Endothelial cell of umbilical vein (primary cell): ENCODE measurements around the gene MYLK2. TPM values are rescaled to one million over a fixed set of nuclear protein-coding genes. Genes with fewer than 3 reads are reported as not detected.

Source experiments
- BruUV-seq: library from RNA; stranded (reverse); fragments of 400-500 nt; replicated peaks from 2 replicates; lab custom pipeline; 2021; lab: Mats Ljungman, UMichigan
- CTCF ChIA-PET: fragments of 300-600, 350-600 bp; sonication (Branson Sonifier 250); formaldehyde crosslinking; loops from one replicate; lab custom pipeline; 2021; ENCODE audit warnings: antibody characterized with exemption, inconsistent platforms; lab: Charles Lee
- POLR2A ChIA-PET: fragments of 300-600, 350-600 bp; sonication (Branson Sonifier 250); formaldehyde crosslinking; loops from one replicate; lab custom pipeline; 2021; ENCODE audit warnings: antibody characterized with exemption, inconsistent platforms; lab: Charles Lee
- DNase-seq: peaks from one replicate; pipeline ENCODE4 v3.0.0-alpha.2; 2011; ENCODE audit warnings: low read depth, low spot score
- FAIRE-seq: peaks from 2 replicates; lab custom pipeline; 2011; peaks lifted over from hg19 to GRCh38; lab: Jason Lieb, UNC
- H2AFZ ChIP-seq: 2 replicates; pipeline ENCODE4 v1.6.0; 2012; ENCODE audit warnings: low read depth, low read length, control low read depth, inconsistent platforms
- H3K27ac ChIP-seq: 2 replicates; pipeline ENCODE4 v1.5.1; 2011; ENCODE audit warnings: low read depth, mild to moderate bottlenecking, control low read depth, low read length, moderate library complexity; ENCODE audit not compliant: insufficient read depth
- H3K27me3 ChIP-seq, 2 experiments: 2 replicates each; pipeline versions ENCODE4 v1.6.0 to v1.6.1; 2011; ENCODE audit warnings: low read length in 2 of 2, mixed read lengths in 1 of 2; ENCODE audit not compliant: control insufficient read depth in 2 of 2, insufficient read depth in 2 of 2
- H3K36me3 ChIP-seq, 2 experiments: 2 replicates in 1 of 2; 3 replicates in 1 of 2; pipeline ENCODE4 v1.5.1; 2011; ENCODE audit warnings: low read length in 2 of 2, mild to moderate bottlenecking in 1 of 2, moderate library complexity in 1 of 2; ENCODE audit not compliant: control insufficient read depth in 2 of 2, insufficient read depth in 2 of 2; ENCODE audit errors: extremely low read depth in 1 of 2
- H3K4me1 ChIP-seq: 3 replicates; pipeline ENCODE4 v1.5.1; 2011; ENCODE audit warnings: mild to moderate bottlenecking, low read length; ENCODE audit not compliant: control insufficient read depth, insufficient read depth; ENCODE audit errors: extremely low read depth
- H3K4me2 ChIP-seq: 2 replicates; pipeline ENCODE4 v1.6.1; 2011; ENCODE audit warnings: low read length, control low read depth, mixed read lengths; ENCODE audit not compliant: insufficient read depth
- H3K4me3 ChIP-seq, 3 experiments: fragments of 200-600 bp in 1 of 3; sonication (generic), shearing (Covaris generic) in 1 of 3; replicated peaks in 1 of 3; 2 replicates each; pipeline ENCODE4 v1.5.1; 2011 to 2016; ENCODE audit warnings: control low read depth in 3 of 3, low read length in 3 of 3, mild to moderate bottlenecking in 2 of 3, inconsistent platforms in 1 of 3, low read depth in 1 of 3, moderate library complexity in 1 of 3; ENCODE audit not compliant: insufficient read depth in 1 of 3
- H3K79me2 ChIP-seq: 2 replicates; pipeline ENCODE4 v1.6.0; 2012; ENCODE audit warnings: low read length, inconsistent platforms; ENCODE audit not compliant: control insufficient read depth, insufficient read depth
- H3K9ac ChIP-seq: replicated peaks from 2 replicates; pipeline ENCODE3; 2011; ENCODE audit warnings: low read length, control low read depth; ENCODE audit not compliant: insufficient read depth; ENCODE audit errors: extremely low read depth
- H3K9me1 ChIP-seq: replicated peaks from 3 replicates; pipeline ENCODE4 v1.6.0; 2011; ENCODE audit warnings: mild to moderate bottlenecking, low read length; ENCODE audit not compliant: control insufficient read depth, insufficient read depth; ENCODE audit errors: extremely low read depth
- H3K9me3 ChIP-seq: replicated peaks from 2 replicates; pipeline ENCODE4 v1.5.1; 2012; ENCODE audit warnings: low read length, inconsistent platforms; ENCODE audit not compliant: control insufficient read depth, insufficient read depth
- H4K20me1 ChIP-seq: replicated peaks from 2 replicates; pipeline ENCODE3; 2011; ENCODE audit warnings: mild to moderate bottlenecking, low read length; ENCODE audit not compliant: control insufficient read depth, insufficient read depth; ENCODE audit errors: extremely low read depth
- CTCF ChIP-seq, 2 donors: IDR thresholded peaks; 1 replicate in 1 of 2; 2 replicates in 1 of 2; pipeline ENCODE4 v1.5.1; 2011; ENCODE audit warnings: low read length in 2 of 2, mild to moderate bottlenecking in 2 of 2, moderate library complexity in 2 of 2, control low read depth in 1 of 2, inconsistent platforms in 1 of 2, low read depth in 1 of 2; ENCODE audit not compliant: insufficient read depth in 1 of 2; ENCODE audit errors: extremely low read depth in 1 of 2
- GATA2 ChIP-seq: IDR thresholded peaks from 2 replicates; pipeline ENCODE4 v1.7.0; 2011; ENCODE audit warnings: low read depth, mild to moderate bottlenecking, moderate library complexity, mixed read lengths, low read length; ENCODE audit not compliant: insufficient read length, insufficient read depth
- JUN ChIP-seq: IDR thresholded peaks from 2 replicates; pipeline ENCODE4 v1.6.1; 2011; ENCODE audit warnings: borderline replicate concordance, low read depth; ENCODE audit not compliant: insufficient read length, insufficient read depth
- MAX ChIP-seq: IDR thresholded peaks from 2 replicates; pipeline ENCODE4 v1.6.1; 2011; ENCODE audit not compliant: insufficient read depth, insufficient read length
- POLR2AphosphoS5 ChIP-seq: IDR thresholded peaks from 2 replicates; pipeline ENCODE4 v1.6.1; 2012; ENCODE audit warnings: low read depth, mild to moderate bottlenecking, control low read depth, low read length, moderate library complexity; ENCODE audit not compliant: insufficient read depth
- dilution Hi-C: fragments of 300-500 bp; cut with MboI; formaldehyde crosslinking; loops from one replicate; pipeline ENCODE4 v1.15.0; 2019; ENCODE audit warnings: low sequenced_read_pairs; ENCODE audit not compliant: extremely low pct_ligation_motif_present
- intact Hi-C: fragments of 100-400 bp; cut with micrococcal nuclease; formaldehyde crosslinking; loops from one replicate; pipeline ENCODE4 v1.10.0; 2022
- polyA plus RNA-seq, 4 experiments: library from polyadenylated mRNA; depleted of rRNA in 3 of 4; stranded (reverse) in 3 of 4; unstranded in 1 of 4; fragments of >200 nt; gene quantifications; 2 replicates each; pipeline versions ENCODE4 v1.2.1 to v1.2.3, GENCODE V29; 2011 to 2012; ENCODE audit warnings: missing spikeins in 1 of 4
- total RNA-seq: library from RNA; stranded (reverse); gene quantifications from 2 replicates; pipeline ENCODE4 v1.2.3, GENCODE V29; 2021

The MYLK2 gene
- total and polyA plus RNA-seq, 2 donors (not counting 3 experiments of a cell fraction or from before 2014, with no cell fraction given) = 2.6 to 2.7 TPM

- Histone ChIP-seq H3K9me1 (no peaks in the 10 kb centered on the region), H3K27ac (no peak overlapping the region), H3K79me2 (no peaks in the 10 kb centered on the region), H3K9me3 (no peaks in the 10 kb centered on the region), H2AFZ (no peak overlapping the region), H4K20me1 (no peaks in the 10 kb centered on the region), H3K4me2 (no peak overlapping the region), H3K4me3 (no peak overlapping the region), H3K9ac (no peak overlapping the region), H3K27me3 (no peaks in the 10 kb centered on the region), H3K36me3 (no peaks in the 10 kb centered on the region), H3K4me1 (peaks cover 16% of the 10 kb centered on the region)
- intact Hi-C loops = no loop called here
- dilution Hi-C loops = no loop called here
- BruUV-seq = no TSS peak
- CTCF ChIA-PET = interaction anchor here (25.3 kb wide), 1 partner anchor 19 kb away, joined by 619 read pairs; the partner anchor contains the start of gene FOXS1
- no peak for FAIRE-seq
- TF ChIP-seq GATA2 (no peak), POLR2AphosphoS5 (no peak), MAX (no peak), CTCF (IDR thresholded peaks at IDR 0.05; ENCODE audit: extremely low read depth in 1 of 2, insufficient read depth in 1 of 2, low read depth in 1 of 2, low read length in 2 of 2) (no peak), JUN (no peak)
- POLR2A ChIA-PET = no interaction called here
- no peak for DNase-seq
These were observed 12.1 kb downstream of the MYLK2 start for GRCh38 chr20:31831211-31831610.
